HG03159 (cell line): ENCODE measurements around the gene RALGPS1.

Experiments used
- ATAC-seq: cut with Tn5 transposase; IDR thresholded peaks from one replicate; pipeline ENCODE4 v1.9.1; 2021; ENCODE audit warnings: mild to moderate bottlenecking, moderate library complexity; ENCODE audit not compliant: unreplicated experiment

Gene RALGPS1

DNA sequence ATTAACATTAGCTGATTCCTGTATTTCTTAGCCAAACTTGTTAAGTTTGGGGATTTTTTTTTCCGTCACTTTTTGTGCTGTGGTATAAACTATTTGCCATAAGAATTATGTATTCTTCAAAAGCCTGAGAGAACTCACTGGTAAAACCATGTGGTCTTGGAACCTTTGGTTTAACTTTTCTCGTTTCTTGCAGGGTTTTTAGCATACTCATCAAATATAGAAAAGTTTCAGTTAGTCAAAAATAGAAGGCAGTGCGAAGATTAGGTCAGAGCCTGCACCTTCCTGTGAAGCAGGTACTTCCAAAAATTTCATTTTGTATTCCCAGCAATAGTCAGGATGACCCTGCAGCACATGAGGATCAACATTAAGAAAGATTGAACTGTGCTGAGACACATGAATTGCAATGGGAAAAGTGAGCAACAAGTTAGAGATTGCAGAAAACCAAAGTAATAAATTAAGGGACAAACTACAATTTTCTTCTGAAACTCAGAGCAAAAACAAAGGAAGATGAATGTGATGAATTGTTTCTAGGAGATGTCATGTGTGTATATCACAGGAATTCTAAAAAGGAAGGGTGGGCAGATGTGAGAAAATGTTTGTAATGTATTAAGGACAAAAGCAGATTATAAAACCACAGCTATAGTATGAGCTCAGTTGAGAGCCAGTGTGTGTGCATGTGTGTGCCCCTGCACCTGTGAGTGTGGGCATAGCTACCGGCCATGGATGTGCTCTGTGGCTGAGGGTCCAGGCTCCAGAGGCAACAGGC, 105.6 kb downstream of the RALGPS1 start:
- ATAC-seq = no peak

DNA sequence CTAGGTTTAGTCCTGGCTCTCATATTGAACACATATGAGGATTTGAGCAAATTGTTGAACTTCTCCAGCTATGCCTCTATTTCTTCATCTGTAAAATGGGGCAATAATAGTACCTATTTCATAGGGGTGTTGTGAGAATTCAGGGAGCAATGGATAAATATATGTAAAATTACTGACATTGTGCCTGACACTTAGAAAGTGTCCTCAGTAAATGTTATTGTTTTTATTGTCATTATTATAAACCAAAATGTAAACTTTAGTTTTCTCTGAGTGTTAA, 106.2 kb downstream of the RALGPS1 start:
- ATAC-seq = no peak

GRCh38 chr9:127021664-127022363, 107.2 kb downstream of the RALGPS1 start:
- ATAC-seq = no peak

GRCh38 chr9:127022913-127023660, 108.5 kb downstream of the RALGPS1 start:
- ATAC-seq = no peak

GRCh38 chr9:127025042-127025441, 110.5 kb downstream of the RALGPS1 start:
- no peak for ATAC-seq

DNA sequence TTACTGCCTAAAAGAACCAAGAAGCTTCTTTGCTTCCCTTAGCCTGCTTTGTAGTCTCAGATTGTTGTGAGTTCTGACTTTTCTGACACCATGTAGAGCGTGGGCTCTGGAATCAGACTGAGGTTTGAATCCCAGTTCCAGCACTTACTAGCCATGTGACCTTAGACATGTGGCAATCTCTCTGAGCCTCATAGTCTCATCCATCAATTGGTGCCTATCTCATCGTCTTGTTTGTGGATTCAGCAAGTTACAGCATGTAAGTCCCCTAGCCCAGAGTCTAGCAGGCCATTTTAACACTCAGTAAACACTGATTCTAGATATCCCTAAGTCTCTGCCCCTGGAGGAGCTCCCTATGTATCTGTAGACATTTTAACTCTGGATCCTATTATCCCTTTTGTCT, 113.1 kb downstream of the RALGPS1 start:
- ATAC-seq = no peak

DNA sequence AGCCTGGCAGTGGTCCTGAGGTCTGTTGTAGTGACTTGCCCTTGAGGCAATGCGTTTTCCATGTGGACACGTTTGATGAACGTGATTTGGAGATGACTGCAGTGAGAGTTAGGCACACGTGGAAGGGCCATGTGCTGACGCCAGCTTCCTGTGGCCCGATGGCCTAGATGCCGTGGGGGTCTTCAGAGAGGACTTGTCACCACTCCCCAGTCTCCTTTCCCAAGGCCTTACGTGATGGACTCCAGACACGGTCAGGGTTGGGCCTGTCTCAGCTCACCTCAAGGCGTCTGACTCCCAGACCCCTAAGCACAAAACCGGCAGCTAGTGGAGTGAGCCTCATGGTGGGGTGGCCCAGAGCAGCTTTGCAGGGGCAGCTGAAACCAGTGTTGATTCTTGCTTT, 115.0 kb downstream of the RALGPS1 start:
- no peak for ATAC-seq

DNA sequence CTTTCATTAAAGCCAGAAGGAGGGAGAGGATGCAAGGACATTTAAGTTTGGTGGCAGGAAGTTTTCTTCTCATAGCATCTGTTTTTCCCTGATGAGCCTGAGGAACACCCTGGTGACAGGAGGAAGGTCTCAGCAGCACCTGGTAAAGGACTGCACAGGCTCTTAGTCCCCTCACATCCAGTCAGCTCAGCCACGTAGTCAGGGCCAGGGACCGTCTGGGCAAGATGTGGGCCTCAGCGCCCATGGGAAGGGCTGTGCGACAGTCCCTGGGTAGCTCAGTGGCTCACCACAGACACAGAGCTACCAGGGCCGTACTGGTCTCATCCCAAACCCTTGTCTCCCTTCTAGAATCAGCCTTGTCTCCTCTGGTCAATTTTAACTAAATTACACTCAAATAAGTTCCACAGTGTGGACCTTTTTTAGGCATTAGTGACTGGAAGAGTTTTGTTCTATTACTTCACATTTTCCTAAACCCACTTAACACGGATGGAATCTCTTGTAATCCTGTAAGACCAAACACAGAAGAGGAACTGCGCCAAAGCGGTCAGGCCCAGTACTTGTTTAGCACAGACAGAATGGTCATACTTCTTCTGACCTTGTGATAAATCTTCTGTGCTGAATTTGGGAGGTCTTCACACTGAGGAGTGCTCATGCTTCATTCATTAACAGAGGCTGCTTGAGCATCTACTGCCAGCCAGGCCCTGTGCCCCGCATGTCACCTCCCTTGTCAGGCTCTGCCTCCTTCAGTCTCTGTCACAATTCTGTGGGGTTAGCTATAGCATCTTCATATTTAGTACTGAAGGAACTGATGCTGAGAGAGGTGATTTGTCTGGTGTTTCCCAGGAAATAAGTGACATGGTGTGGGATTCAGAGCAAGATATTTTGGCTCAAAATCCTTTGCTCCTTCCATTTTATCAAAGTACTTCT, 116.5 kb downstream of the RALGPS1 start:
- no peak for ATAC-seq

- no peak for ATAC-seq
These were observed 117.7 kb downstream of the RALGPS1 start for GRCh38 chr9:127032256-127032655.

DNA sequence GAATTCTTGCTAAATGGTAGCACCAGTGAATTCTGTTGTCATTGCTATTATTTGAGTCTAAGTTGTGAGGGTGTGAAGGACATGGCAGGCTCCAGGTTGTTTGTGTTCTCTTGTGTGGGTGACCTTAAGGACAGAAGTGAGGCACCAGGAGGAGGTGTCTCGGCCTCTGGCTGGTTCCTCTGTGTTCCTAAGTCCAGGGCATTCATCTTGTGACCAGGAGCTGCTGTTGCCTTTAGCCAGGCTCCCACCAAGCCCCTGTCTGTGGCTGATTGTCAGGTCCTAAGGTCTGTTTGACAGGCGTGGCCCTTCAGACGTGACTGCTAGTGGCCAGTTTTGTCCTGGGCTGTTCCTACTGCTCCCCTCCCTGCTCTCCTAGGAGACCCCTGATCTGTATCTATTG, 118.5 kb downstream of the RALGPS1 start:
- no peak for ATAC-seq

DNA sequence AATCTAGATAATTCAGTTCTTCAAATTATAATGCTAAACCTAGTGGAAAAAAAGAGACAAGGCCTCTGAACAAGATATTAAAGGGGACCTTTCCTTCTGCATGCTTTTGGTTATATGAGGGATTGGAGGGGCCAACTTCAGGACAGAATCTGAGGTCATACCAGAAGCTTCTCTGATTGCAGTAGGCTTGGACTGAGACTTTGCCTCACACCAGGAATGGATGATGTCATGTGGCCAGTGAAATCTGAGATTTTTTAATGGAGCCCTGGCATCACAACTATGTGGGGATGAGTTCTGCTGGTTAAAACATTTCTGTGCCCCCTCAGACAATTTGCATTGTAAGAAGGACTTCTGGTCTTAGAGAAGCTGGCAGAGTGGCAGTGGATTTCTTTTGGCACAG, 119.2 kb downstream of the RALGPS1 start:
- ATAC-seq = no peak

GRCh38 chr9:127034691-127035090, 120.1 kb downstream of the RALGPS1 start:
- ATAC-seq = no peak

DNA sequence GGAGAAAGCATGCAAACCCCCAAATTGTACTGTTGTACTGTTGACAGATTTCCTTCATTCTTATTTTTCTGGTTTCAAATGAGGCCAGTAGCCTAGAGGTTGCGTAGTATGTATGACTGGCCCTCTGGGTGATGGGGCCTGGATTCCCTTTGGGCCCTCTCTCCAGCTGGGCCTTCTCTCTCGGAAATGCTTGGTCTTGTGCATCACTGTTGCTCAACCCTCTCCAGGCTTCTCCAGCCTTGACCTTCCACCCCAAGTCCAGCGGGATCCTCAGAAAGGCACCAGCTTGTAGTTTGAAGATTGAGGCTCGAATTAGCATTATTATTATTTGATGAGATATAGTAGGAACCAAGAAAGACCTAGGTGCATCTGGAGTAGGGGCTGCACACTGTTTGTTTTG, 120.8 kb downstream of the RALGPS1 start:
- ATAC-seq = no peak

GRCh38 chr9:127035948-127036347, 121.4 kb downstream of the RALGPS1 start:
- no peak for ATAC-seq

DNA sequence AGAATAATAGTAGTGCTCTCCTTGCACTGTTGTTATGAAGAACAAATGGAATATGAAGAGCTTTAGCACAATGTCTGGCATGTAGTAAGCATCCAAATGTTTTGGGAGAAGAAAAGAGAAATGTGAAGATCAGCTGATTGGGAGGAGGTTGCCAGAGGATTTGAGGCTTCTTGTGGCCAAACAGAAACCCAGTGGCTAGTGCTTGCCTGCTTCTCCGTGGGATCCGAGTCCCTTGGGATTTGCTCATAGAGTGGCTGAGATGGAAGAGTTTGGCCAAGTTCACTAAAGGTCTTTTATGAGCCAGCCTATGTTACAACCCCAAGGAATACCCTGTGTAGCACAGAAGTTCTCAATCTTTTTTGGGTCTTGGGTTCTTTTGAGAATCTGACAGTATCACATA, 121.9 kb downstream of the RALGPS1 start:
- no peak for ATAC-seq

GRCh38 chr9:127038531-127038930, 123.9 kb downstream of the RALGPS1 start:
- ATAC-seq = no peak

DNA sequence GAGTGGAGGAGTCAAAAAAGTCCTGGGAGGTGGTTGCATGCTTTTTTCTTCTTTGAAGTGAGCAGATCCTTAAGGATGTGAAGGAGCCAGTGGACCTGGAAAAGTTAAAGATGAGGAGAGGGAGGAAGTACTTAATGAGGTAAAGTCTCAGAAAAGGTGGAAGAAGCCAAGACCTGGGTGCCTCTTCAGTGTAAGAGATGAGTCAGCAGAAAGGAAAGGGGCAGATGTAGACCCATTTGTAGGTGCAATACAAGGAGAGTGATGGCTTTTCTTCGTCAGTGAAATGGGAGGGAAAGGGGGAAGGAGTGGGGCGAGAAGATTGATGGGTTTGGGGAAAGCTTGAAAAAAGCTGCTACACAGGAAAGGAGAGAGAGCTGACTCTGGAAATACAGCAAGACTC, 124.9 kb downstream of the RALGPS1 start:
- ATAC-seq = no peak

DNA sequence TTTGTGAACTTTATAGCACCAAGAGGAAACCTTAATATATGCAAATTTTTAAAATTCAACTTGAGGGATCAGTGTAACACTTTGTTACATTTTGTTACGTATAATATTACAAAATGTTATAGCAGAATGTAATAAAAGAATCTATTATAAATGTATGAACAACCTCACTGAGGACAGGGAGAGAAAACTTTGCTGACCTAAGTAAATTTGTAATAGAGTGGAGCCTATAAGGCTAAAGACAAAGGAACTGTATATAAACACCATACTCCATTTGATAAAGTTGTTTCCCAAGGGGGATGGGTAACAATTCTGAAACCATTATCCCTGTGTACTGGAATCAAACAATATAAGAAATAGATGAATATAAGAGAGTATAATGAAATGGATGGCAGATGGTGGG, 130.6 kb downstream of the RALGPS1 start:
- no peak for ATAC-seq

- ATAC-seq = no peak
These were observed 133.4 kb downstream of the RALGPS1 start for GRCh38 chr9:127047971-127048370.

DNA sequence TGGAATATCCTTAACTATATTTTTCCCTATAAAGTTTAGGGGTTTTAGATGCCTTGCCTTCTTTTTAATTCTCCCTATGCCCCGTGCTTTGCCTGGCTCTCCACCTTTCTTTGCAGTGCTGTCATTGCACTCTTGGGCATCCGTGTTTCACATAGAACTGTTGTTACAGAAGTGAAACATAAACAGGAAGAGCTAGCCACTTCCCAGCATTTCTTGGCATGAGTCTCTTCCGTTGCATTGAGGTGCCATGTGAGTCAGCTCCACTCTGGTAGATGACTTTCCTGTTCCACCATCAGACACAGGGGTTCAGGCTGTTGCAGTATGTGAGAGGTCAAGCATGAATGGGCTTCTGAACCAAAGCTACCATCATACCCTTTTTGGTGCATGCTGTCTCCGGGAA, 134.5 kb downstream of the RALGPS1 start:
- no peak for ATAC-seq

GRCh38 chr9:127049581-127049980, 135.0 kb downstream of the RALGPS1 start:
- no peak for ATAC-seq
